OCI-LY3 (cell line): ENCODE measurements around the gene PITX2.

Experiments used
- CTCF ChIP-seq: fragments of 200-600, 300-600 bp; sonication (generic); IDR thresholded peaks from 2 replicates; pipeline ENCODE4 v1.5.1; 2014; ENCODE audit warnings: antibody characterized with exemption, low read length, low read depth
- EZH2phosphoT487 ChIP-seq: fragments of 200-600 bp; shearing (Covaris generic); IDR thresholded peaks from 2 replicates; pipeline ENCODE4 v1.6.1; 2018; ENCODE audit warnings: antibody characterized with exemption, mixed run types, low read depth

DNA sequence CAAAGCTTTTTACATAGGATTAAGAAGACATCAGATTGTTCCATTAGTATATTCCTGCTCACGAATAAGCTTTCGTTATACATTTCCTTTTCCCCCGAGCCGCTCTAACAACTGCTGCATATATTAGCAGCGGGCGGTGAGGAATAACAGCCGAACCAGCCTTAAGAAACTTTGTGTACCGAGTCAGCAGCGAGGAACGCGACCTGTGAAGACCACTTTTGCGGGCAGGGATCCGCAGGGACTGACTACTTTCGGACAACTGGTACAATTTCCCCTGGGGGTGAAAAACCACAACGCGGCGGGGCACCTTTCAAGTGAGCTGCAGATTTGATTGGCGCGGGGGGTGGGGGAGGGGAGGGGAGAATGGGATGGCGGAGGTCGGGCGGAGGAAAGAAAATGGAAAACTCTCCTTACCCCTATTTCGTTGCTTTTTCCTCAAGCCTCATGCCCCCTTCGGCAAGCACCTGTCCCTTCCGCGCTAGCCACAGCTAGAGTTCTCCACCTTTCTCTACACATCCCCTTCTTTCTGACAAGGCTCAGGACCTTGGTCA, 5.9 kb upstream of the PITX2 start:
- TF ChIP-seq CTCF (no peak), EZH2phosphoT487 (no peak)
